Activated CD4-positive, alpha-beta T cell treated with anti-CD3 and anti-CD28 coated beads, Interleukin-2, amount 50 U/mL, for 16 hours (primary cell): ENCODE data around the gene MPDZ.
"Not testable (repeated sequence)": the region's sequence is repeated elsewhere in the genome, so short reads cannot be mapped to it uniquely, and the experiment has no call there.

ENCODE experiments used
- DNase-seq: peaks from one replicate; pipeline ENCODE4 v3.0.0-alpha.2; 2020

Gene MPDZ

GRCh38 chr9:13266167-13266566 lies 13.3 kb downstream of the MPDZ start:
- no peak for DNase-seq

- DNase-seq, result no peak
These were observed 14.7 kb downstream of the MPDZ start for GRCh38 chr9:13264788-13265187.

- DNase-seq, result no peak
These were observed 16.0 kb downstream of the MPDZ start for GRCh38 chr9:13263511-13263910.

- no peak for DNase-seq
These were observed 26.6 kb downstream of the MPDZ start for GRCh38 chr9:13252852-13253251.

- DNase-seq, result no peak
These were observed 35.3 kb downstream of the MPDZ start for GRCh38 chr9:13244181-13244580.

GRCh38 chr9:13241283-13241682 lies 38.2 kb downstream of the MPDZ start:
- no peak for DNase-seq

- DNase-seq, result no peak
These were observed 39.8 kb downstream of the MPDZ start for GRCh38 chr9:13239660-13240059.

- no peak for DNase-seq
These were observed 40.3 kb downstream of the MPDZ start for GRCh38 chr9:13239208-13239607.

- no peak for DNase-seq
These were observed 44.6 kb downstream of the MPDZ start for GRCh38 chr9:13234932-13235331.

- DNase-seq, result no peak
These were observed 51.1 kb downstream of the MPDZ start for GRCh38 chr9:13228431-13228830.

- DNase-seq, result no peak
These were observed 55.1 kb downstream of the MPDZ start for GRCh38 chr9:13224366-13224765.

- not testable (repeated sequence) for DNase-seq
These were observed 56.8 kb downstream of the MPDZ start for GRCh38 chr9:13222733-13223132.

GRCh38 chr9:13221741-13222140 lies 57.8 kb downstream of the MPDZ start:
- DNase-seq, result no peak

- no peak for DNase-seq
These were observed 58.7 kb downstream of the MPDZ start for GRCh38 chr9:13220837-13221236.

GRCh38 chr9:13215791-13216554 lies 63.5 kb downstream of the MPDZ start:
- no peak for DNase-seq

- no peak for DNase-seq
These were observed 65.5 kb downstream of the MPDZ start for GRCh38 chr9:13213998-13214397.

GRCh38 chr9:13213337-13213736 lies 66.2 kb downstream of the MPDZ start:
- DNase-seq, result no peak

- no peak for DNase-seq
These were observed 69.2 kb downstream of the MPDZ start for GRCh38 chr9:13210306-13210705.

GRCh38 chr9:13209498-13209897 lies 70.0 kb downstream of the MPDZ start:
- DNase-seq, result no peak

GRCh38 chr9:13205824-13206223 lies 73.7 kb downstream of the MPDZ start:
- no peak for DNase-seq

- DNase-seq, result no peak
These were observed 89.5 kb downstream of the MPDZ start for GRCh38 chr9:13190040-13190439.

- DNase-seq, result no peak
These were observed 90.1 kb downstream of the MPDZ start for GRCh38 chr9:13189362-13189761.

- DNase-seq, result no peak
These were observed 92.7 kb downstream of the MPDZ start for GRCh38 chr9:13186774-13187173.

GRCh38 chr9:13186091-13186490 lies 93.4 kb downstream of the MPDZ start:
- DNase-seq, result no peak

GRCh38 chr9:13181652-13182051 lies 97.8 kb downstream of the MPDZ start:
- no peak for DNase-seq
